Gastrocnemius medialis (tissue), 4 donors: ENCODE results near the gene YWHAG.

Source experiments
- CTCF ChIP-seq, 5 experiments: fragments of 450-650 bp in 3 of 5; fragments of 200-600 bp in 2 of 5; sonication (generic) in 2 of 5; IDR thresholded peaks in 4 of 5; conservative IDR thresholded peaks in 1 of 5; 1 replicate in 4 of 5; 2 replicates in 1 of 5; pipeline ENCODE4 v1.5.1; 2016 to 2019; ENCODE audit warnings: antibody characterized with exemption in 5 of 5, mild to moderate bottlenecking in 3 of 5, moderate library complexity in 3 of 5
- POLR2A ChIP-seq, 2 donors: fragments of 450-650 bp; IDR thresholded peaks; one replicate each; pipeline ENCODE4 v1.6.1; 2017; ENCODE audit warnings: antibody characterized with exemption in 2 of 2, mild to moderate bottlenecking in 2 of 2, moderate library complexity in 2 of 2

GRCh38 chr7:76302347-76303201, 56.2 kb downstream of the YWHAG start, which contains the start of gene HSPB1:
- TF ChIP-seq CTCF (IDR thresholded peaks at IDR 0.05 in 4 of 5, conservative IDR thresholded peaks at IDR 0.05 in 1 of 5) (no peak), POLR2A (IDR thresholded peaks at IDR 0.05) (peak; percentile 100)
